GM12878 (cell line): Measurements from ENCODE around the gene PLEKHG2. TPM values are rescaled to one million over a fixed set of nuclear protein-coding genes. Genes with fewer than 3 reads are reported as not detected.
A peak's percentile ranks its signal among the peaks of the same experiment; 100 is the strongest.

Experiments
- BRCA1 ChIP-seq: IDR thresholded peaks from 2 replicates; pipeline ENCODE4 v1.6.1; 2011; ENCODE audit warnings: low read depth, low read length, improper control_type of control experiment
- CBFB ChIP-seq: IDR thresholded peaks from 2 replicates; pipeline ENCODE4 v1.6.1; 2016; ENCODE audit warnings: antibody characterized with exemption, low read depth
- CEBPB ChIP-seq, 2 experiments: fragments of 150-350 bp in 1 of 2; IDR thresholded peaks; 2 replicates each; pipeline ENCODE4 v1.6.1; 2012 to 2014; ENCODE audit warnings: low read depth in 2 of 2, low read length in 2 of 2, borderline replicate concordance in 1 of 2, inconsistent platforms in 1 of 2
- CREB1 ChIP-seq: IDR thresholded peaks from 2 replicates; pipeline ENCODE4 v1.6.1; 2012; ENCODE audit warnings: low read depth, mild to moderate bottlenecking, inconsistent platforms
- ESRRA ChIP-seq: IDR thresholded peaks from 2 replicates; pipeline ENCODE4 v1.6.1; 2012; ENCODE audit warnings: mild to moderate bottlenecking, low read length, improper control_type of control experiment
- FOXM1 ChIP-seq: IDR thresholded peaks from 2 replicates; pipeline ENCODE4 v1.6.1; 2012; ENCODE audit warnings: low read depth, mild to moderate bottlenecking, inconsistent platforms, low read length, moderate library complexity
- IKZF2 ChIP-seq, 2 experiments: fragments of 450-650 bp; IDR thresholded peaks; 2 replicates each; pipeline ENCODE4 v1.6.1; 2017; ENCODE audit warnings: mild to moderate bottlenecking in 2 of 2, moderate library complexity in 2 of 2
- LARP7 ChIP-seq: fragments of 450-650 bp; IDR thresholded peaks from 2 replicates; pipeline ENCODE4 v1.6.1; 2017; ENCODE audit warnings: mild to moderate bottlenecking
- MTA2 ChIP-seq: fragments of 450-650 bp; IDR thresholded peaks from 2 replicates; pipeline ENCODE4 v1.6.1; 2016; ENCODE audit warnings: low read depth, mild to moderate bottlenecking, moderate library complexity
- NBN ChIP-seq: fragments of 450-650 bp; IDR thresholded peaks from 2 replicates; pipeline ENCODE4 v1.6.1; 2016
- NFYB ChIP-seq: IDR thresholded peaks from 2 replicates; pipeline ENCODE4 v1.6.1; 2011; ENCODE audit warnings: low read depth, mild to moderate bottlenecking, low read length, improper control_type of control experiment, moderate library complexity; ENCODE audit not compliant: insufficient read depth
- NKRF ChIP-seq: fragments of 450-650 bp; conservative IDR thresholded peaks from 2 replicates; pipeline ENCODE4 v1.6.1; 2017; ENCODE audit warnings: mild to moderate bottlenecking, moderate library complexity
- NR2F1 ChIP-seq: fragments of 450-650 bp; conservative IDR thresholded peaks from 2 replicates; pipeline ENCODE4 v1.6.1; 2017; ENCODE audit warnings: mild to moderate bottlenecking
- PBX3 ChIP-seq: IDR thresholded peaks from 2 replicates; pipeline ENCODE4 v1.6.1; 2011; ENCODE audit warnings: mild to moderate bottlenecking, low read depth, low read length, moderate library complexity; ENCODE audit not compliant: insufficient replicate concordance
- POLR2A ChIP-seq: IDR thresholded peaks from 2 replicates; pipeline ENCODE4 v1.6.1; 2011; ENCODE audit warnings: low read depth, mild to moderate bottlenecking, low read length
- SIN3A ChIP-seq: IDR thresholded peaks from 2 replicates; pipeline ENCODE4 v1.6.1; 2012; ENCODE audit warnings: low read depth, low read length, improper control_type of control experiment
- SMARCA5 ChIP-seq: fragments of 450-650 bp; IDR thresholded peaks from 2 replicates; pipeline ENCODE4 v1.6.1; 2017; ENCODE audit warnings: mild to moderate bottlenecking
- STAT1 ChIP-seq: fragments of 450-650 bp; conservative IDR thresholded peaks from 2 replicates; pipeline ENCODE4 v1.6.1; 2014; ENCODE audit warnings: antibody characterized with exemption, mild to moderate bottlenecking
- TARDBP ChIP-seq: IDR thresholded peaks from 2 replicates; pipeline ENCODE4 v1.6.1; 2016; ENCODE audit warnings: borderline replicate concordance
- TCF12 ChIP-seq: IDR thresholded peaks from 2 replicates; pipeline ENCODE4 v1.6.1; 2011; ENCODE audit warnings: low read depth, mild to moderate bottlenecking, low read length
- YY1 ChIP-seq: IDR thresholded peaks from 2 replicates; pipeline ENCODE4 v1.6.1; 2011; ENCODE audit warnings: low read depth, mild to moderate bottlenecking, low read length
- ZNF207 ChIP-seq: fragments of 450-650 bp; IDR thresholded peaks from 2 replicates; pipeline ENCODE4 v1.6.1; 2014; ENCODE audit warnings: antibody characterized with exemption, mild to moderate bottlenecking, borderline replicate concordance
- ZNF384 ChIP-seq: IDR thresholded peaks from 2 replicates; pipeline ENCODE4 v1.6.1; 2012; ENCODE audit warnings: low read depth, mild to moderate bottlenecking, low read length, improper control_type of control experiment, borderline replicate concordance
- ZNF592 ChIP-seq: fragments of 450-650 bp; IDR thresholded peaks from 2 replicates; pipeline ENCODE4 v1.6.1; 2017; ENCODE audit warnings: mild to moderate bottlenecking, moderate library complexity
- polyA plus RNA-seq, 11 experiments: library from polyadenylated mRNA; depleted of rRNA in 4 of 11; unstranded in 6 of 11; stranded (reverse) in 5 of 11; fragments of >200 nt; fragmentation: Nextera tagmentation in 4 of 11; fragmentation: Illumina TruSeq in 1 of 11; extraction: Ambion mirVana in 4 of 11; extraction: Trizol in 1 of 11; gene quantifications; 1 replicate in 1 of 11; 2 replicates in 10 of 11; pipeline versions ENCODE4 v1.2.1 to v1.2.3, GENCODE V29; 2011 to 2016; ENCODE audit warnings: inconsistent platforms in 2 of 11, missing spikeins in 2 of 11, low read depth in 1 of 11
- total RNA-seq, 4 experiments: library from RNA; depleted of rRNA in 3 of 4; stranded (reverse); fragments of >200 nt in 3 of 4; fragmentation: Illumina TruSeq in 1 of 4; extraction: Trizol in 1 of 4; gene quantifications; 2 replicates each; pipeline versions ENCODE4 v1.2.1 to v1.2.3, GENCODE V29; 2013 to 2021

Gene PLEKHG2
- total and polyA plus RNA-seq, 10 of the 15 experiments (the other 5 are each of a cell fraction or from before 2014, with no cell fraction given), result 3.0 to 62.5 (median 17.2) TPM

- TF ChIP-seq PBX3, result peak; percentile 22
- TF ChIP-seq ZNF384, result peak; percentile 65; the same call in 1 of the 2 replicates
- peak; percentile 95 for TF ChIP-seq POLR2A
- peak; percentile 70 for TF ChIP-seq TARDBP
- peak; percentile 61; the same call in 1 of the 2 replicates for TF ChIP-seq NR2F1
- TF ChIP-seq IKZF2 (IDR thresholded peaks at IDR 0.05), result peak in 1 of 2 experiments; percentile 34; a peak in 1 of 4 replicates
- TF ChIP-seq NKRF, result peak; percentile 72
- TF ChIP-seq MTA2, result peak; percentile 39; the same call in 1 of the 2 replicates
- peak; percentile 89 for TF ChIP-seq NBN
- TF ChIP-seq BRCA1, result peak; percentile 97
- peak; percentile 100 for TF ChIP-seq ZNF592
- TF ChIP-seq SMARCA5, result peak; percentile 69; the same call in 1 of the 2 replicates
- TF ChIP-seq NFYB, result no peak
- TF ChIP-seq ESRRA, result 0 out of 2 replicates have a peak, but pooled peaks have one; percentile 69
- TF ChIP-seq ZNF207, result 0 out of 2 replicates have a peak, but pooled peaks have one; percentile 20
- TF ChIP-seq FOXM1, result peak; percentile 69; the same call in 1 of the 2 replicates
- peak; percentile 96 for TF ChIP-seq TCF12
- peak; percentile 81 for TF ChIP-seq LARP7
- no peak for TF ChIP-seq CEBPB (IDR thresholded peaks at IDR 0.05; ENCODE audit: borderline replicate concordance in 1 of 2, low read depth in 2 of 2, low read length in 2 of 2)
- TF ChIP-seq CREB1, result peak; percentile 94
- peak; percentile 99 for TF ChIP-seq YY1
- peak; percentile 98 for TF ChIP-seq CBFB
- 0 out of 2 replicates have a peak, but pooled peaks have one; percentile 53 for TF ChIP-seq STAT1
- peak; percentile 89 for TF ChIP-seq SIN3A
Measured at GRCh38 chr19:39445196-39446111, 33.0 kb downstream of the PLEKHG2 start, which contains the start of gene SUPT5H (continued).
